H1 (cell line): ENCODE measurements around the gene GSX1. TPM values are rescaled to one million over a fixed set of nuclear protein-coding genes. Genes with fewer than 3 reads are reported as not detected.

Experiments used
- HDAC6 ChIP-seq: IDR thresholded peaks from one replicate; pipeline ENCODE4 v1.7.1; 2012; ENCODE audit warnings: low read depth, mild to moderate bottlenecking, inconsistent platforms, low read length, moderate library complexity
- KDM4A ChIP-seq: IDR thresholded peaks from one replicate; pipeline ENCODE4 v1.7.1; 2012; ENCODE audit warnings: low read depth, mild to moderate bottlenecking, moderate library complexity, low read length, inconsistent platforms; ENCODE audit not compliant: severe bottlenecking
- RAD21 ChIP-seq, 2 experiments: IDR thresholded peaks in 1 of 2; conservative IDR thresholded peaks in 1 of 2; 2 replicates each; pipeline ENCODE4 v1.6.1; 2011; ENCODE audit warnings: low read depth in 2 of 2, low read length in 2 of 2, improper control_type of control experiment in 1 of 2, inconsistent platforms in 1 of 2, mild to moderate bottlenecking in 1 of 2, moderate library complexity in 1 of 2
- SUZ12 ChIP-seq: fragments of 200-600 bp; sonication (generic); IDR thresholded peaks from 2 replicates; pipeline ENCODE4 v1.6.1; 2012; ENCODE audit warnings: mild to moderate bottlenecking, inconsistent platforms, low read length, moderate library complexity, mixed read lengths
- USF2 ChIP-seq: IDR thresholded peaks from 2 replicates; pipeline ENCODE4 v1.6.1; 2011; ENCODE audit warnings: low read length, improper control_type of control experiment
- polyA plus RNA-seq, 7 experiments: library from polyadenylated mRNA; depleted of rRNA in 3 of 7; stranded (reverse) in 5 of 7; unstranded in 2 of 7; fragments of >200 nt in 5 of 7; fragments of 200-250 nt in 2 of 7; gene quantifications; 1 replicate in 5 of 7; 2 replicates in 1 of 7; 4 replicates in 1 of 7; pipeline versions ENCODE4 v1.2.1 to v1.2.3, GENCODE V29; 2011 to 2013; ENCODE audit warnings: missing spikeins in 2 of 7, mixed read lengths in 2 of 7
- total RNA-seq: library from RNA; stranded (reverse); fragmentation: NEBNext Ultra II Directional; extraction: Animal tissue kit (Norgen Biotek cat#: 25700); gene quantifications from 2 replicates; pipeline ENCODE4 v1.2.1, GENCODE V29; 2021

Gene GSX1
- total and polyA plus RNA-seq, 2 of the 8 experiments (the other 6 are each of a cell fraction or from before 2014, with no cell fraction given): not detected

- TF ChIP-seq KDM4A (peak; percentile 61), SUZ12 (peak; percentile 37; the same call in 1 of the 2 replicates), USF2 (no peak), RAD21 (IDR thresholded peaks at IDR 0.05 in 1 of 2, conservative IDR thresholded peaks at IDR 0.05 in 1 of 2; ENCODE audit: low read depth in 2 of 2, low read length in 2 of 2) (peak; percentile 94 to 96), HDAC6 (no peak)
Measured at GRCh38 chr13:27826379-27827353, 34.4 kb downstream of the GSX1 start (continued).
